ENCODE results near the gene MAP2K2.

Gene MAP2K2

DNA sequence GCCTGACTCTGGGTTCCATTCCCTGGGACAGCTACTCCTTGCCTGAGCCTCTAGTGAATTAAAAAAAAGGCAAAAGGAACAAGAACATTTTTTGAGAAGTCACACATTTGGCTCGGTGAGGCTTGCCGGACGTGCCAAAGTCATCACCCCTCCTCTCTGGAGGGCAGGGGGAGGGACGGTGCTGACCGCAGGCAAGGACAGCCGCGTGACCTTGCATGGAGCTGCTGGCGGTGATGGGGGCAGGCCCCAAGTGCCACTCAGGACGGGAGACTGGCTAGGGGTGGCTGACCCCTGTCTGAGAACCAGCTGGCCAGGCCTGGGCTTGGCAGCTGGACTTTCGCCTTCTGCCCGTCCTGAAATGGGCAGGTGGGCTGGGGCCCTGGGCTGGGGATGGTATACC is 26.4 kb downstream of the MAP2K2 start:
- DNase-seq: no peak

- DNase-seq: no peak
Measured at GRCh38 chr19:4096049-4096892, 27.7 kb downstream of the MAP2K2 start.

DNA sequence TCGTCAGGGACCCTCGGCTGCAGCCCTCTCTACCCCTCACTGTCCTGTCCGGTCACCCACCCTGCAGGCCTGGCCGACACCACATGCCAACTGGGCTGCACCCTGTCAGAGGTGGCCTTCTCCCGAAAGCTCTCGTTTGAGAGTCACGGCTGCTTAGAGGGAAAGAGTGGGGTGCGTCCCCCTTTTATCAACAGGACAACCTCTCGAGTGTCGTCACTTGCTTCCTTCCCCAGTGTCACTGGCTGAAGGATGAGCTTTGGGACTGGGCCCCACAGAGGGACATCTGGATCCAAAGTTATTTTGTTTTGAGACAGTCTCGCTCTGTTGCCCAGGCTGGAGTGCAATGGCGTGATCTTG is 28.5 kb downstream of the MAP2K2 start:
- DNase-seq: no peak

DNA sequence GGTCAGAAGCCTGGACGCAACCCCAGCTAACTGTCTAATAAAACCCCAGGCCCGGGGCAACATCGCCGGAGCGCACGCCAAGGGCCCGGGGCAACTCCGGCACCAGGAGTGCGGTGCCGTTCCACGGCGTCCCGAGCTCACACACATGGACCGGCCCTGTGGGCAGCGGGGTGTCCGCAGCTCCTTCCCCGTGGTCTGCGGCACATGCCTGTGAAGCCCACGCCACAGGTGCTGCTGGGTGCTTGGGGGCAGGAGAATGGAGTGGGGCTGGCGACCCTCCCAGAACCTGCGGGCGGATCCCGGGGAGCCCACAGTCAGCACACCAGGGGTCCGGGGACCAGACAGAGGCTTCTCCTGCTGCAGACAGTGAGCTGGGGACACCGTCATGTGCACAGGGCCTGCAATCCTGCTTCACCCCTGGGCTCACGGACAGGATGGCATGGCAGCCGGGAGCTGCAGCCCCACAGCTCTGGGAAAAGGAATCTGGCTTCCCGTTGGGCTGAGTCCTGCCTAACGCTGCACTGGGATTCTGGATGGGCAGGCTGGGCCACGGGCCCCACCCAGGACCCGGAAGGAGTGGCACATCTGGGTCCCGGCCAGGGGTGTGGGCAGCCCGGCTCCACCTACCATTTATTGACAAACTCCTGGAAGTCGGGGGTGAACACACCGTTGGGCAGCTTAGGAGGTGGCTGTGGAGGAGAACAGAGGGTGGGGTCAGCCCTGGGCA is 29.0 kb downstream of the MAP2K2 start:
- no peak for DNase-seq

DNA sequence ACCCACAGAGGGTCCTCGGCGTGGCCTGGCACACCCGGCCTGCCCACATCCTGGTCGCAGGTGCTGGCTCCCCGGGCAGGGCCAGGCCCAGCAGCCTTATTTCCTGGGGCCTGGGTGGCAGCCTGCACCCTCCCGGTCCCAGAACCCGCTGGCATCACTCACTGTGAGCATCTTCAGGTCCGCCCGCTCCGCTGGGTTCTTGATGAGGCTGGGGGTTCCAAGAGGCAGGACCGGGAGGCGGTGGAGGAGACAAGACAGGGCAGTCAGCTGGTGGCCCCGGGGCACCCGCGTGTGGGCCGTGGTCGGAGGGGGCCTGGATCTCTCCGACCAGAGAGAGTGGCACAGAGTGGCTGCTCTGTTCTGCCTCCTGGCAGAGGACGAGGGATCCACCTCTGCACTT is 29.6 kb downstream of the MAP2K2 start:
- DNase-seq: no peak

GRCh38 chr19:4093643-4094175 is 30.2 kb downstream of the MAP2K2 start:
- DNase-seq: no peak

GRCh38 chr19:4090356-4091220 is 33.3 kb downstream of the MAP2K2 start:
- DNase-seq: no peak

DNA sequence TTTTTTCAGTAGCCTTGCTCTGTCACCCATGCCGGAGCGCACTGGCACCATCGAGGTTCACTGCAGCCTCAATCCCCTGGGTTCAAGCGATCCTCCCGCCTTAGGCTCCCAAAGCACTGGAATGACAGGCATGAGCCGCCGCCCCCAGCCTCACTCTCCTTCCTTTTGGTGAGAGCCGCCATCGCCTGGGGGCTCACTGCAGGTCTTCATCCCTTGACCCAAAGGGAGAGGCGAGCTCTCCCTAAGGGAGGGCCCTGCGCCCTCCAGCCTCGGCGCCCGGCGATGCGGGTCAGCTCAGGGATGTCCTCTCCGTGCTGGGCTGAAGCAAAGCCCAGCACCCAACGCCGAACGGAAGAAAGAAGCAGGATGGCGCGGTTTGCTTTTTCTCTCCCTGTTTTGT is 34.0 kb downstream of the MAP2K2 start:
- no peak for DNase-seq

DNA sequence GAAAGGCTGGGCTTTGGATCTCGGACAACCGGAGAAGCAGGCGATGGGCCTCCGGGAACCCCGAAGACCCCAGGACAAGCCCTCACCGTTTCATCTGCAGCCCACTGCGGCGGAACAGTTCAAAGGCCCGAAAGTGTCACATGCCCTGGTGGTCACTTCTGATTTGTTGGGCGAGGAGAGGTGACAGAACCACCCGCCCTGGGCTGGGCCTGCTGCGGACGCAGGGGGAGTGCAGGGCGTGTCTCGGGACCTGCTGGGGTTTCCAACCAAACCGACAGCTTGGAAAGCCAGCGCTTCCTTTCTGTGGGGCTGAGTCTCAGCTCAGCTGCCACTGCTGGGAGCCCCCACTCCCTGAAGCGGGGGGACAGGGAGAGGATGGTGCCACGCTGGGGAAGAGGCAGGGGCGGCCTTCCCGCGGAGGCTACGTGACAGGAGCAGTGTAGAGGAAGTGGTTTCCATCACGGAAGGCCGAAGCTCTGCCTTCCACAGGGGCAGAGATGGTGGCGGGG is 34.5 kb downstream of the MAP2K2 start:
- peak; percentile 27 for DNase-seq

- DNase-seq: peak; percentile 44
Measured at GRCh38 chr19:4088975-4089374, 34.9 kb downstream of the MAP2K2 start.

DNA sequence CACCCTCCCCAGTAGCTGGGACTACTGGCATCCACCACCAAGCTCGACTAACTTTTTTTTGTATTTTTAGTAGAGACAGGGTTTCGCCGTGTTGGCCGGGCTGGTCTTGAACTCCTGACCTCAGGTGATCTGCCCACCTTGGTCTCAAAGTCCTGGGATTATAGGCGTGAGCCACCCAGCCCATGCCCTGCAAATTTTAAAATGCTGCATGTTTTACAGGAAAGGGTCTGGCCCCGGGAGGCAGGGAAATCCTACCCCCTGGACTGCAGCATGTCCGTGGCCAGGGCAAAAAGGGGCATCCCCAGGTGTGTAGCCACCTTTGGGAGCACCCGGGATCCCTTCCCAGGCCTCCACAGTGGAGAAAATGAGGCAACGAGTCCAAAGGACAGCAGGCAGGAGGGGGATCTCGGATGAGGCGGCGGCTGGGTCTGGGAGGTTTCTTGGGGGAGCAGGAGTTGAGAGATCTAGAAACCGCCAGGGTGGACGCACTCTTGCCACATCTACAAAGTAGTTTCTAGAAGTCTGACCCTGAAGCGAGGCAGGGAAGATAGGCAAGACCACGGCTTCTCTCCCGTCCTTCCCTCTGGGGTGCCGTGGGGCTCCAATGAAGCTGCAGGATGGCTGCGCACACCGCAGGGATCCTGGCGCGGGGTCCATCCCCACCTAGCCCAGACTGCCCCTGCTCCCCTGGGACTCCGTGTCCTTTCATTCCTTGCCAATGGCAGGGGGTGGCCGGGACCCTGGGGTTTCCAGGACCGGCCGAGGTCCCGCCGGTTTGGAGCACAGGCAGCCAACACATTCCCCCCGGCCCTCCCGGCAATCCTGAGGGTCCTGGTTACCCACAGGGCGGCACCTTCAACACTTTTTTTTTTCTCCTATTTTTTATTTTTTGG is 35.9 kb downstream of the MAP2K2 start:
- DNase-seq: no peak

- no peak for DNase-seq
Measured at GRCh38 chr19:4086411-4086867, 37.5 kb downstream of the MAP2K2 start.

DNA sequence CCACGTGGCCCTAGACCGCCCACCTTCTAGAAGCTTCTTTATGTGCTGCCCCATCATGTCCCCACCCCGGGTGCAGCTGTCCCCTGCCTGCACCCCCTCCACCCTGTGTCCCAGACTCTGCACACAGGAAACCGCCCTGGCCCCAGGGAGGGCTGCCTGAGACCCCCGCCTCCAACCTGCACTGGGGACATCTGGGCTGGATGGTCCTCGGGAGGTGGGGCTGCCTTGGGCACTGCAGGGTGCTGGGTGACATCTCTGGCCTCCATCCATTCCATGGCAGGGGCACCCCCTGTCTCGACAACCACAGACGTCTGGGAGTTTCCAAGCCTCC is 39.4 kb downstream of the MAP2K2 start:
- DNase-seq: no peak

DNA sequence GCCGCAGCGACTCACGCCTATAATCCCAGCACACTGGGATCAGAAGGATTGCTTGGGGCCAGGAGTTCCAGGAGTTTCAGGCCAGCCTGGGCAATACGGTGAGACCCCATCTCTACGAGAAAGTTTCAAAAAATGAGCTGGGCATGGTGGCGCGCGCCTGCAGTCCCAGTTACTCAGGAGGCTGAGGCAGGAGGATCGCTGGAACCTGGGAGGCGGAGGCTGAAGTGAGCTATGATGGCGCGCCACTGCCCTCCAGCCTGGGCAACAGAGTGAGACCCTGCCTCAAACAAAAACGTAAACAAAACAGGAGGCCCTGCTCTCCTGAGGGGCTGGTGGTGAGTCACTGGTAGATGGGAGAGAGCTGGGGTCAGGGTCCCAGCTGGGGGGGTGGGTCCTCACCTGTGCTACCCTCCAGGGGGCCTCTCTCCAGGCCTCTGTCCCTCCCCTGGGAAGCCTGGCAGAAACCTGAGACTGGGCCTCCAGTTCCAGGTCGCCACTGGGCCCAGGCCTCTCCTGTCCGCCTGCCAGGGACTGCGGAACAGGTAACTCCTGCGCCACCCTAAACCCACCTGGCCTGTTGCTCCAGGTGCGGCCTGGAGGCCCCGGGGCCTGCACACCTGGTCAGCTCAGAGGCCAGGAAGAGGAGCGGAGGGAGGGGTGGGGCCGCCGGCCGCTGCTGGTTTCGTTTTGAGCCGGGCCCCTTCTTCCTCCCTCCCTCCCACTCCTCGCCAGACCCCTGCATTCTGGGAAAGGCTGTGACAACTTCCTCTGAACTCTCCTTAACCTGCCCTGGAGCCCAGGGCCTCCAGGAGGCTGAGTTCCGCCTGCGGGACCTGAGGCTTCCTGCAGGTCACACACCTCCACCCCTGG is 40.0 kb downstream of the MAP2K2 start:
- no peak for DNase-seq

- no peak for DNase-seq
Measured at GRCh38 chr19:4082172-4082571, 41.8 kb downstream of the MAP2K2 start.

- DNase-seq: no peak
Measured at GRCh38 chr19:4081441-4082129, 42.3 kb downstream of the MAP2K2 start.

- DNase-seq: no peak
Measured at GRCh38 chr19:4080473-4080872, 43.4 kb downstream of the MAP2K2 start.

GRCh38 chr19:4077800-4078684 is 45.9 kb downstream of the MAP2K2 start:
- DNase-seq: no peak

GRCh38 chr19:4077007-4077374 is 46.9 kb downstream of the MAP2K2 start:
- no peak for DNase-seq
